HTERT RPE-1 (cell line): ENCODE data around the gene SVIL.
"Not testable (repeated sequence)": the region's sequence is repeated elsewhere in the genome, so short reads cannot be mapped to it uniquely, and the experiment has no call there.

Experiments used
- in situ Hi-C: fragments of 300-500 bp; cut with MboI; formaldehyde crosslinking; loops from 4 replicates; pipeline ENCODE4 v1.14.3; 2020; ENCODE audit warnings: low sequenced_read_pairs

SVIL gene

DNA sequence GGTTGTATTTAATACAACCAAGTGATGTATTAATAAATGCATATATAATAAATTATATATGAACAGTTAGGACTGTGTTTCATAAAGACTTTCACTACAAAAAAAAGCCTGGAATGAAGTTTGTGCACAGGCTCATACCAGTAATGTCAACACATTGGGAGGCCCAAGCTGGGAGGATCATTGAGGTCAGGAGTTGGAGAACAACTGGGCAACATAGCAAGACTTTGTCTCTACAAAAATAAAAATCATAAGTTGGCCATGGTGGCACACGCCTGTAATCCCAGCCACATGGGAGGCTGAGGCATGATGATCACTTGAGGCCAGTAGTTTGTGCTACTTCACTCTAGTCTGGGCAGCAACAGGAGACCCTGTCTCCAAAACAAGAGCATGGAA lies 15.8 kb upstream of the SVIL start:
- in situ Hi-C loops, result no loop called here

DNA sequence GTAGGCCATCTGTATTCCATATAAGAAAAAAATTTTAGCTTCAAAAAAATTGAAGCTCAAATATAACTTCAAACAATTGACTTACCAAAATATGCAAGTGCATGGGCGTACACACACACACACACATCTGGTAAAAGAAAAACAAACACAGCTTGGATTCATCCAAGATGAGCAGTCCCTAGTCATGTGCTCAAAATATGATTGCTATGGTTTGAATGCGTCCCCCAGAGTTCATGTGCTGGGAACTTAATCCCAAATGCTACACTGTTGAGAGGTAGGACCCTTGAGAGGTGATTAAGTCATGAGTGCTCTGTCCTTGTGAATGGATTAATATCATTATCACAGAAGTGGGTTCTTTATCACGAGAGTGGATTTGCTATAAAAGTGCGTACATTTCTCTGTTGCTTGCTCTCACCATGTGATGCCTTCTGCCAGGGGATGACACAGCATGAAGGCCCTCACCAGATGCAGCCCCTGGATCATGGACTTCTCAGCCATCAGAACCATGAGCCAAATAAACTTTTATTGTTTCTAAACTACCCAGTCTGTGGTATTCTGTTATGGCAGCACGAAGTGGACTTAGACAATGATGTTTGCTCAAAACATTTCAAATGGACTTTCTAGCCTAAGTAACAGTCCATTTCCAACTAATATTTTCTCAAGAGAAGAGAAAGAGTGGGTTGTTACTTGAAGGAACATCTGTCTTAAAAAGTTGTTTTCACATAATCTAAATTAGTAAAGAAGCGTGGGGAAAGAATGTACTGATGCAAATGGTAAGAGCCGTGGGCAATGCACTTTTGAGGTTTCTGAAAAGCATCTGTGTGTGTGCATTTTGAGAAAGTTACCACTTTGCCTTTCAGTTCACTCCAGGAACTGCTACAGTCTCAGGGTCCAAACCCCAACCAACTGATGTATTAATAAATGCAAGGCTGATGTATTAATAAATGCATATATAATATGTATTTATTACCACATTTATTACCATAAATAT lies 15.1 kb upstream of the SVIL start:
- in situ Hi-C loops, result no loop called here

DNA sequence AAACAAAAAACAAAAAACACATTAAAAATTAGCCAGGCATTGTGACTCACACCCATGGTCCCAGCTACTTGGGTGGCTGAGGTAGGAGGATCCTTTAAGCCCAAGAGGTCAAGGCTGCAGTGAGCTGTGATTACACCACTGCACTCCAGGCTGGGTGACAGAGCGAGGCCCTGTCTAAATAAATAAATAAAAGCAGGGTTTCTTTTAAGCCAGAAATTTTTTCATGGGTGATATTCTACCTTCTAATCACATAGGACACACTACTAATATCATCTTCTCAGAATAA lies 14.2 kb upstream of the SVIL start:
- in situ Hi-C loops, result no loop called here

DNA sequence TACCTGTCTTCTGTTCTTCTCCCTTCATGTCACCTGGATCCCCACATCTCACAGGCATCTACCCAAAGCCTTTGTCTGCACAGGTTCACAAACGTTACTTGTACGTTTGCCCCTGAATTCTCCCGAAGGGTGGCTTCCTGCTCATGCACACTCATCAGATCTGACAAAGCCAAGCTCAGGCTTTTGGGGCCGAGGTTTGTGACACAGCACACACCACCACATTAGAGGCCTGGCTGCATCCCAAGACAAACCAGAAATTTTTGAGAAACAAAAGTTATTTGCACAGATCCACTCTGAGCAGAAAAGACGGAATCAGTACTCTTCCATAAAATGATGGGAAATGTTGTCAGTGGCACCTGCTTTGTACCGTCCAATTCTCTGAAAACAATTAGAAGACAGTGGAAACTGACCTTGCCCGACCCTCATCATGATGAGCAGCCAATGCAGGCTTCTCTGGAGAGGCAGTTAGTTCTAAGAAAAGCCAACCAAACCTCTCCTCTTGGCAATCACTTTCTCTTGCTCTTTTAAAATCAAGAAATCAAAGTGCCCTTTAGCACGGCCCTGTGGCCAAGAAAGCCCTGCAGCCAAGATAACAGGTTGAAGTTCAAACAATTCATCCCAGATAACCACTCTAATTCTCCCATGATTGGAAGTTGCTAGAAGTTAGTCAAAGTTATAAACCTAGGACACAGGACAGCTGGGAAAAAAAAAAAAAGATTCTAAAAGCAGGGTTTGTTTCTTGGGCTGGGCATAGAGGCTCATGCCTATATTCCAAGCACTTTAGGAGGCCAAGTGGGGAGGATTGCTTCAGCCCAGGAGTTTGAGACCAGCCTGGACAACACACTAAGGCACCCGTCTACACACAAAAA lies 13.6 kb upstream of the SVIL start:
- in situ Hi-C loops, result no loop called here

DNA sequence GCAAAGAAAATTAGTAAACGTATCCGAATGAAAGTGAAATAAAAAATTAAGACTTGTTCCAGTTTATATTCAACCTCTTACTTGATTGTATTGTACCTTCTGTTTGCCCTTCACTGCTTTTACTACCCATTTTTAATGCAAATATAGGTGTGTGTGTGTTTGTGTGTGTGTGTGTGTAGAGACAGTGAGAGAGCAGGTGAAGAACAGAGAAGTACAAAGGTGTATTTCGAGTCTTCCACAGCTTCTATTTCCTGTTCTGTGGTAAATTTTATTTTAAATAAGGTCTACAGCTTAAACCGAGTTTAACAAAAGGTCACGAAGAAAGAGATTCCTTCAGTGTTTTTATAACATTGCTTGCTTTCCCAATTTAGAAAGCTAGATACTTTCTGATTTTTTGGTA lies 12.7 kb upstream of the SVIL start:
- in situ Hi-C loops, result no loop called here

DNA sequence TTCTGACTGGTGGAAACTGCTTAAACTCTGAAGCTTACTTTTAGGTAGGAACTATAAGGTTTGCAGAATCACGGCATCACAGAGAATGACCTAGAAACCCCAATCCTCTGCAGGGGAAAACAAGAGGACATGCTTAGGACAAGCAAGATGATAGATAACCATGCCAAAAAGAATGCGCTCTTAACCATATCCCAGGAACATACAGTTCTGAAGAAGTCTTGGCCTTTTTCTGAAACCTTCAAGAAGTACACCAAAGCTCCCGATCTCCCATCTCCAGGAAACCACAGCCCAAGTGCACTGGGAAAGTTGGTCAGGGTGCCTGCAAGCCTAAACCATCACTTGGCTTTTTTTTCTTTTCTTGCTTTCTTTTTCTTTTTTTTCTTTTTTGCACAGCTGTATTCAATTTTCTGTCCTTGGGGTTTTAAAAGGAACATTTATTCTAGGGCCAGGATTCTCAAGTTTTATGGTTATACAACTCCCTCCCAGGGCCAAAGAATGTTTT lies 12.2 kb upstream of the SVIL start:
- in situ Hi-C loops, result no loop called here

DNA sequence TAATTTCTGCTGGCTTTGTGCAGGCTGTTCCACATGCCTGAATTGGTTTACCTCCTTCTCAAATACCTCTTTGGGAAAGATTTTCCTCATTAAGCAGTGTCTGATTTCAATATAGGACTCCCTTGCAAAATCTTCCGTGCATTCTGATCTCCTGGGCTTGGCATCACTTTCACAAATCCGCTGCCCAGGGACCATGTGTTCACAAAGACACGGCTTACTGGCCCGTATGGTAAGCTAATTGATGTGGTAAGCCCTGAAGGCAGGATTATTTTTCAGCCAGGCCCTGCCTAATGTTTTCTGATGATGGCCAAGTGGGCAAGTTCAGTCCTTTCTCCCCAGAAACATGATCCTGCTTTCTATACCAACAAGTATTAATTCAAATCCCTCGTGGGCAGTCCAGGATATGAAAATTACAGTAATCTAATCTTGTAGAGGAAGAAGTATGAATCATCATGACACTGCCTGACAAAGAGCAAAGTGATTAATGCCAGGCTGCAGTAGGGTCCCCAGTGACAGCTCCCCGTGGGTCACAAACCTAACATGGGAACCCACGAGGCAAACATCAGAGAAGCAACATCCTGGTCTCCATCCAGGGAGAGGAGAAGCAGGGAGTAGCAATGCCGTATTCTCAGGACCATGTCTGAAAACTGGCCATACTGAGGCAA lies 11.6 kb upstream of the SVIL start:
- in situ Hi-C loops, result no loop called here

DNA sequence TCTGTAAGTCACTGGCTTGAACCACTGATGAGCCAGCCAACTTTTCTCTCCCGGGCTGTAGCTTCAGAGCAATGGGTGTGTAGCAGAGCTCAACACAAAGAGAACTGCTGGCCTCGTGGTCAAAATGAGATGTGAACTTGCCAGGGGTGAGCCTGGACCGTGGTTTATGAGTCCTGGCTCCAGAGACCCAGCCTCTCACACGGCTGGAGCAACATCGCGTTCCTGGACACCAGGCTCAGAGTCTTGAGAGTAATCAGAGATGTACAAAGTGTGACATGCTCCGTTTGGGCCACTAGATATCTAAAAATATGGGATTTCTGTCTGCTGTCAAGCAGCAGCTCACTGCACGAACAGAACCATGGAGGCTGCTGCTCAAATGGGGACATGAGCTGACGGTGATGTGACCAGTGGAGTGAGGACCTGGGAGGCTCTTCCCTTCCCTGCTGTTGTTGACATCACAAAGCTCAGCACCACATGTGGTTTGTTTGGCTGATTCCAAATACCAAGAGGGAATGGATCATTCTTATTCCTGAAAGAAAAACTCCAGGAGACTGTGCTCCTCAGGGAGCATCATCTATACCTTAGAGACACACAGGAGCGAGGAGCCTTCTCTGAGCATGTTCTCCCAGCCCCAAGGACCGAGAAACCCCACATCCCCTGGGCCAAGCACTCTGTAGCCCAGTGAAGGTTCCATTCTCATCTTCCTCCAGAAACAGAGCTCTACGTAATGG lies 9.2 kb upstream of the SVIL start:
- in situ Hi-C loops, result no loop called here

DNA sequence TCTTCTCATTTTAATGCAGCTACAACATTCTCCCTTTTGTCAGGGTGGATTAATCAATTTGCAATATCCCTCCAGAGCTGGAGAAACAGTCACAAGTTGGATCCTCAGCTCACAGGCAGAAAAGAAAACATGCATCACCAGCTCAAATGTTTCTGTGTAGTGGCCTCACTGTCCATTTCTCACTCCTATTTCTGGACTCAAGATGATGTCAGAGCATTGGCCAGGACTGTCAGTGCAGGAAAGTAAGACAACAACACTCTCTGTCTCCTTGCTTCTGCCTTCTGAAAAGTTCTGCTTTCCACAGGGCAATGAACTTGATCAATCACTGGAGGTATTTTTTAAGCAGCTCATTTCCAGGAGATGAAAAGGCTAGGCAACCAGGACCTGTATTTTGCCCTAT lies 8.2 kb upstream of the SVIL start:
- in situ Hi-C loops, result no loop called here

DNA sequence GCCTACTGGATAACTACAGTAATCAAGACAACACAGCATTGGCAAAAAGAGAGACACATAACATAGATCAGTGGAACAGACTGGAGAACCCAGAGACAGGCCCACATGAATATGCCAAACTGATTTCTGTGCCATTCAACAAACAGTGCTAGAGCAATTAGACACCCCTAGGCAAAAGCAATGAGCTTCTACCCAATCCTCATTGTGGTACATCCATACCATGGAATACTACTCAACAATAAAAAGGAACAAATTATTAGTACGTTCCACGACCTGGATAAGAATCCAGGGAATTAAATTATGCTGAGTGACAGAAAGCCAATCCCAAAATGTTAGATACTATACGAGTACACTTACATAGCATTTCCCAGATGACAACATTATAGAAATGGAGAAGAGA lies 2.8 kb upstream of the SVIL start:
- in situ Hi-C loops, result no loop called here

DNA sequence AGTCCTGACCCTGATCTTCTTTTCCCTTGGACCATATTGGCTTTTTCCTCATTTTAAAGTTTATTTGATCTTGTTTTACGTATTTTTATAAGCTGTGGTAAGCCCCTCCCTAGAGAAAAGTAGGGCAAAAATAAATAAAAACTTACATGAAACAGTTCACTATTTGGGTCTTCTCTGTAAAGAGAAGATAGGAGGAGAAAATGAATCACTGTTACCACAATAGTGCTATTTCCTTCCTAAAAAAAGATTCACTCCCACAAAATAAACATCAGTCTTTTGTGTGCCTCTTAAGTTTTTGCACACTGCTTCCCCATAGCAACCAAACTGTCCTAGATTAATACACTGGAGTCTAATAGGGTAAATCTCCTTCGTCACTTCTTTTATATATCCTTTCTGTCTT lies 1.4 kb upstream of the SVIL start:
- in situ Hi-C loops, result no loop called here

DNA sequence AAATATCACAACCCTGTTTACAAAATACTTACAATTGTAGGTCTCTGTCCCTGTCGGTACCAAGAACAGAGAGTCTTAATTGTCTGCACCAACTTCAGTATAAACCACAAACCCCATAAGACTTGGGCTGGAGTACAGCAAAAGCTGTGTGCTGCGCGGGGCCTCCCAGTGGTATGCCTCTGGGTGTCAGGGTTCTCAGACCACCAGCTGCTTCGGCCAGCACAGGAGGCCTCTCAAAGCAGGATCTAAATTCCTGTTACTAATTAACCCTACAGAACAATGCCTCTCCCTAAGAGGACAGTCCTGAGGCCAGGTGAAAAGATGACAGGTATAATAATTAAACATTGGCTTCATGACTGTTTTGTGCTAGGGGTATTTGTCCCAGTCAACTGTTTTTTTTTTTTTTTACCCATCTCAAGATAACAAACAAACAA lies 957 bp upstream of the SVIL start:
- in situ Hi-C loops, result no loop called here

DNA sequence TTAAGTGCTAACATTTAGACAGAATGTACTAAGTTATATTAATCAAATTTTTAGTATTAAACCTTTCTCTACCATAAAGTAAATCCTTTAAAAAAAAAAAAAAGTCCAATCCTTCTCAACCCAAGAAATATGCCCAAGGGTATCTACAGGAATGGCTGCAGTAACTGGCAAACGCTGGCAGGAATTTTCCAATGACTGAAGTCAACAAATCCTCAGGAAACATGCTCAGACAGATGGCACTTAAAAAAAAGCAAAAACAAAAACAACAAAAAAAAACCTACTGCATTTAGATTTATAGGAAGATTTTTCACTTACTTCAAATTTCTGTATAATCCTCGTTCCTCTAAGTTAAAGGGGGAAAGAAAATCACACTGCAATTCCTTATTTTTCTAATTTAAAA lies 666 bp downstream of the SVIL start:
- in situ Hi-C loops, result no loop called here

DNA sequence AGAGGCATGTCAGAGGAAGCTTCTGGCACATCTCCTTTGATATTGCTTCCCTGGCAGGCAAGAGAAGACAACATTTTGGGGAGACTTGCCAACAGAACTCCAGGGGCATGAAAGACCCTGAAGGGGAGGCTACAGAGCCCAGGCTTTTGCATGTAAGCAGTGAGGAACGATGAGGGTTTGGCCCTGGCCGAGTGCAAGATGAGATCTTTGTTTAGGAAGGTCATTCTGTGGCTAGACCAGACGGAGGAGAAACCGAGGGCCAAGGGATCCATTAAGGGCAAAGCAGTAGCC lies 3.8 kb downstream of the SVIL start:
- in situ Hi-C loops, result no loop called here

DNA sequence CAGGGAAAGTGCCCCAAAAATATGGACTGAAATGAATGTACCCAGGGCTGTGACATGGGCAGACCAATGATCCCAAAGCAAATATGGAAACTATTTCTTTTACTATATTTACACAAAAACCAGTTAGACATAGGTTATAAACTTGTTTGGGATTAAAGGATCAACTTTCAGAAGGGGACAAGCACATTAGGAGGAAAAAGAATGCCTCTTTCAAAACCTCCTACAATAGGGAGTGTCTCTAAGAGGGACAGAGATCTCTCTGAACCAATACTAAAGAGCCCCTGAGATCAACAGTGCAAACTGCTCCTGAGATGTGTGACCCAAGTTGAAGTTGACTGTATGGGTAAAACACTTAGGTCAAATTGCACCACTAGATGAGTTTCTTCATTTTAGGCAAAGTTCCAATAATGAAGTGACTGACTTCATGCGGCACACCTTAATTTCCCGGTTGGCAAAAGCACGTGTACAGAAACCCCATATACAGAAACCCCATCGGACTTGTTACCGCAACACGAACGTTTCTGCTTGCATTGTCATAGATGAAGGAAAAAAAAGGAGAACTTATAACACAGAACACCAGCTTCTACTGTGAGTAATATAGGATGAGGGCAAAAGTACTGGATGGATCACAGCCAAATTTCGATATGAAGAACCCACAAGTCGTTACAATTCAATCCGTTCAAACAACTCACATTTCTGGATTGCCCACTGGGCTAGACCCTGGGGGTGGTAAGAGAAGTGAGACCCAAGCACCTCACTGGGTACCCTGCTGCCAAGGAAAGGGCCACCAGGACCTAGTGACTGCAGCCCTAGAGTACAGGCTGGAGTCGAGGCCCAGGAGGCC lies 4.3 kb downstream of the SVIL start:
- in situ Hi-C loops, result no loop called here

DNA sequence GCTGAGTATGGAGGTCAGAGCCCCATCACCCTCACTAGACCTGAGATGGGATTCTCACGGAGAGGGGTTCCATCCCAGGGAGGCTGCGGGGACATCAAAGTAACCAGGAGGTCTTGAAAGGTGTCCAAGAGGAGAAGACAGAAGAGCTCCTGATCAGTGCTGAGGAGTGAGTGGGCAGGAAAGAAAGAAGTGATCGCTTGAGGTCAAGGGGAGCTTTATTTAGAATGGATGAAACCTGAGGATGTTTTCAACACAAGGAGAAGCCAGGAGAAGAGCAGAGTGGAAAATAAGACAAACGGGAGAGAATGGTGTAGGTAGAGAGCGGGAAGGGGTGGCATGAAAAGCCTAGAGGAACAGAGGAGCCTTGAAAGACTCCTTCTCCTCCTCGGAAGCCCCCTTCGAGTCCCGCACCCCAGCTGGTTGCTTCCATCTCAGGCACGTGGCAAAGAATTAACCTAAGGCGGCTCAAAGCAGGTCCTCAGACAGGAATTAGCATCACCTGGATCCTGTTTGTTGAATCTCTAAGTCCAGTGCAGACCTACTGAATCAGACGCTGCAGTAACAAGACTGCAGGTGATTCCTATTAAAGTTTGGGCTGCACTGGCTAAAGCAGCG lies 5.8 kb downstream of the SVIL start:
- in situ Hi-C loops, result no loop called here

DNA sequence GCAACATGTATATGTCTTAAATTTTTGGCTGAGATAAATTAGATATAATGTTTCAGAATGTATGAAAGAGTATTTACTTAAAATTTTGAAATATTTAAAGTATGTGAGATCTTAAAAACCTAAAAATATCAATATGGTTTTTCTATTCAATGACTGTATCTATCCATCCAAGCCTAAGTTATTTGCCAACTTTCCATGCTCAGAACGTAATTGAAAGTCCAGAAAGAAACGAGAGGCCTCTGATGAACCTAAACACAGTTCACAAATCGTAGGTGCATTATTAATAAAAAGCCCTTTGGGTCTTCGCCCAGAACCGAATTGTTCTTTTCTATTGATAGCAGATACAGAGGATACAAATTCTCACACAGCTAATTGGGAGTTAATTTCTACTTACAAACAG lies 6.5 kb downstream of the SVIL start:
- in situ Hi-C loops, result no loop called here

DNA sequence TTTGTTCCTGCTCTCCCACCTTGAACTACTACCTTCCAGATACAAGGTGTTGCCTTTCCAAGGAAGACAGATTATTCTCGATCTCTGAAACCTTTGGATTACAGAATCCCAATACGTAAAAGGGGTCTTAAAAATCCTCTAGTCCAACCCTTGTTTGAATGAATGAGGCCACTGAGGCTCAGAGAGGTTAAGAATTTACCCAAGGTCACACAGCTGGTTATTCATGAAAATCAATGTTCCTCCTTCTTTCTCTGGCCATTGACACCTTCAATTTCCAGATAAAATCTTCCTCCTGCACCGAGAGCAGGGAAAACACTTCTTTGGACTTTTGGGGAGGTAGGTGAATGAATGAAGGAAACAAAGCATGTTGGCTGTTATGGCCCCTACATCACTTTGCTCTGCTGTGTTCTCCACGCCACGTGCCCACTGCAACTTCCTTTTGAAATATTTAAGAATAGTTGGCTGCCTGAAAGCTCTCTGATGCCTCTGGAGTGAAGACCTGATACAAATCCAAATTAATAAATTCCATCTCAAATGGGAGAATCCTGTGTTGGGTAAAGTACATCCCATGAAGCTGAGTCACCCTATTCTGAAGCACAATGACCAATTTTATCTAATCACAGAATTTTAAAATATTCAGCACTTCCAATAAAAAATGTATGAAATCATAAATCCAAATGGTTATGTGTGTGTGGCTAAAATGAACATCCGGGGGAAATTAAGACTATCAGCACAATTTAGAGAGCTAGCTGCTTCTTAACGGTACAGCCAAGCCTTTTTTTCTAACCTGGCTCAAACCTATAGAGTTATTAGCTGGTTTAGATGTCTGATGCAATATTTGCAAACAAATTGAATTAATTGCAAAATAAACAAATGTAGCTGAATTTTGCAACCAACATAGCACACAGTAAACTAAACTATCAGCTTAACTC lies 7.3 kb downstream of the SVIL start:
- in situ Hi-C loops, result no loop called here

DNA sequence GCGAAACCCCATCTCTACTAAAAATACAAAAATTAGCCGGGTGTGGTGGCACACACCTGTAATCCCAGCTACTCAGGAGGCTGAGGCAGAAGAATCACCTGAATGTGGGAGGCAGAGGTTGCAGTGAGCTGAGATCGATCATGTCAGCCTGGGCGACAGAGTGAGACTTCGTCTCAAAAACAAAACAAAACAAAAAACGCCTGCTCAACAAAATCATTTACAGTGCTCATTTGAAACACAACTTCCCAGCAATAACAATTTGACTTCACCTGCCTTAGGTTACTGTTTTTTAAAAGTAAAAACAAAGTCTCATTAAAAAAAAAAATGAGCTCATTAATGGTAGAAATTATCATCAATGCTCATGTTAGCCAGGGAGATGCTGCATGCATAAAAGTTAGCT lies 10.4 kb downstream of the SVIL start:
- in situ Hi-C loops, result not testable (repeated sequence)
